ENCODE results near the gene TAOK1. TPM values are rescaled to one million over a fixed set of nuclear protein-coding genes. Genes with fewer than 3 reads are reported as not detected.
A peak's percentile ranks its signal among the peaks of the same experiment; 100 is the strongest.

TAOK1 gene
- total RNA-seq, 3 donors from 2014 or later (not counting 1 experiment from before 2014, with no cell fraction given), result 55.4 to 76.9 (median 70.0) TPM

- intact Hi-C loops (cut with micrococcal nuclease), result loop anchor here (1.0 kb wide), 5 partner anchors 9 to 441 kb away; partner anchors contain the start of gene GIT1
- H3K9me3 Mint-ChIP-seq, result no peaks in the 10 kb centered on the region
- no peaks in the 10 kb centered on the region for H3K27me3 Mint-ChIP-seq (ENCODE audit: low read depth in 2 of 2)
- DNase-seq (peak; percentile 85 to 96), ATAC-seq (peak; percentile 97 to 99 (median 99))
- no peaks in the 10 kb centered on the region for H3K9me3 ChIP-seq (ENCODE audit: control insufficient read depth, insufficient read depth, low read length)
- peak overlapping the region; percentile 21 for H3K27ac ChIP-seq (ENCODE audit: low read length)
- H3K27ac Mint-ChIP-seq, result peak overlapping the region; percentile 37 to 52
- no peaks in the 10 kb centered on the region for H3K27me3 ChIP-seq (ENCODE audit: control insufficient read depth, insufficient read depth, low read length)
- H3K4me1 Mint-ChIP-seq, result peaks cover 9 to 24% of the 10 kb centered on the region in 2 donors
- no peaks in the 10 kb centered on the region for H3K36me3 Mint-ChIP-seq
- 66% methylated on average over 15 of the region's 15 CpGs for WGBS (ENCODE audit: insufficient coverage)
- no peak overlapping the region for H3K4me3 ChIP-seq (ENCODE audit: low read length)
- peaks cover 17% of the 10 kb centered on the region for H3K4me1 ChIP-seq (ENCODE audit: control insufficient read depth, insufficient read depth, low read length)
- peaks cover 60% of the 10 kb centered on the region for H3K36me3 ChIP-seq (ENCODE audit: control insufficient read depth, insufficient read depth, low read length)
- peak; percentile 85 for TF ChIP-seq CTCF (IDR thresholded peaks at IDR 0.05)
- H3K4me3 Mint-ChIP-seq, result no peak overlapping the region
These were observed 190.0 kb downstream of the TAOK1 start for GRCh38 chr17:29579866-29580771.

GRCh38 chr17:29581583-29582253, 191.6 kb downstream of the TAOK1 start:
- ATAC-seq, result no peak
- peaks cover 46% of the 10 kb centered on the region for H3K36me3 ChIP-seq (ENCODE audit: control insufficient read depth, insufficient read depth, low read length)

GRCh38 chr17:29582254-29582765, 192.1 kb downstream of the TAOK1 start:
- Histone ChIP-seq H3K4me1 (ENCODE audit: control insufficient read depth, insufficient read depth, low read length) (peaks cover 36% of the 10 kb centered on the region), H3K4me3 (ENCODE audit: low read length) (no peak overlapping the region), H3K27ac (ENCODE audit: low read length) (no peak overlapping the region), H3K9me3 (ENCODE audit: control insufficient read depth, insufficient read depth, low read length) (no peaks in the 10 kb centered on the region), H3K27me3 (ENCODE audit: control insufficient read depth, insufficient read depth, low read length) (no peaks in the 10 kb centered on the region), H3K36me3 (ENCODE audit: control insufficient read depth, insufficient read depth, low read length) (peaks cover 40% of the 10 kb centered on the region)
- H3K36me3 Mint-ChIP-seq, result no peaks in the 10 kb centered on the region
- no peak for DNase-seq
- peaks cover 9 to 32% of the 10 kb centered on the region in 2 donors for H3K4me1 Mint-ChIP-seq
- no peak for ATAC-seq
- no peak overlapping the region for H3K27ac Mint-ChIP-seq
- no peaks in the 10 kb centered on the region for H3K9me3 Mint-ChIP-seq
- intact Hi-C loops (cut with micrococcal nuclease), result no loop called here
- TF ChIP-seq CTCF (IDR thresholded peaks at IDR 0.05), result no peak
- 96% methylated on average over 10 of the region's 10 CpGs for WGBS (ENCODE audit: insufficient coverage)
- H3K27me3 Mint-ChIP-seq (ENCODE audit: low read depth in 2 of 2), result no peaks in the 10 kb centered on the region
- no peak overlapping the region for H3K4me3 Mint-ChIP-seq

More at GRCh38 chr17:29581583-29582253, 191.6 kb downstream of the TAOK1 start:
- Mint-ChIP-seq H3K9me3 (no peaks in the 10 kb centered on the region), H3K4me1 (peaks cover 9 to 30% of the 10 kb centered on the region in 2 donors), H3K27me3 (ENCODE audit: low read depth in 2 of 2) (no peaks in the 10 kb centered on the region), H3K36me3 (no peaks in the 10 kb centered on the region), H3K4me3 (no peak overlapping the region), H3K27ac (no peak overlapping the region)
- 95% methylated on average over 19 of the region's 20 CpGs for WGBS (ENCODE audit: insufficient coverage)
- H3K27me3 ChIP-seq (ENCODE audit: control insufficient read depth, insufficient read depth, low read length), result no peaks in the 10 kb centered on the region
- H3K4me1 ChIP-seq (ENCODE audit: control insufficient read depth, insufficient read depth, low read length), result peaks cover 30% of the 10 kb centered on the region
- no peak overlapping the region for H3K4me3 ChIP-seq (ENCODE audit: low read length)
- TF ChIP-seq CTCF (IDR thresholded peaks at IDR 0.05), result no peak
- intact Hi-C loops (cut with micrococcal nuclease), result no loop called here
- no peak for DNase-seq
- no peak overlapping the region for H3K27ac ChIP-seq (ENCODE audit: low read length)
- H3K9me3 ChIP-seq (ENCODE audit: control insufficient read depth, insufficient read depth, low read length), result no peaks in the 10 kb centered on the region
